ENCODE measurements around the gene AHI1. TPM values are rescaled to one million over a fixed set of nuclear protein-coding genes. Genes with fewer than 3 reads are reported as not detected.
"Not testable (repeated sequence)": the region's sequence is repeated elsewhere in the genome, so short reads cannot be mapped to it uniquely, and the experiment has no call there.

Gene AHI1
- total RNA-seq, 1 experiment from 2014 or later = 26.5 TPM

DNA sequence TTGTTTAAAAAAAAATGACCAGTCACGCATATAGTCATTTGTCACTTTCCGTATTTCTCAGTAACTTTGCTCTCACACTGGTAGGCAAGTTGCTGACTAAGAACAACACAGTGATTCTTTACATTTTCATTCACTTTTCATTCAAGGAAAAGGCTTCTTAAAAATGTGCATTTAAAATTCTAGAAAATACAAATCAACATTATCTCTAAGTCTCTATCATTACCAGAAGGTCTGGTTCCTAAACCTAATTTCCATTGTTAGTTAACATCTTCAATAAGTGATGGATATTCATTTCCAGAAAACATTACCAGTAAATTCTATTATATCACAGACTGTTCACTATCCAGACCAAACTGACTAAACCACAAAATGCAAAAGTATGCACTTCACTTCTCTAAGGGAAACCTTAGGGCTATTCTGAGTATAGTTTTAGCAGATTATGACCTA is 115.3 kb downstream of the AHI1 start:
- ChIA-PET POLR2A (interaction anchor here (0.6 to 0.7 kb wide), 2 partner anchors 200 to 683 kb away, joined by 3 read pairs; no protein-coding TSS in a partner anchor), CTCF (no interaction called here)
- Mint-ChIP-seq H3K27ac (ENCODE audit: low read depth, unreplicated experiment) (no peak overlapping the region), H3K27me3 (ENCODE audit: insufficient read depth, unreplicated experiment) (no peaks in the 10 kb centered on the region), H3K36me3 (ENCODE audit: insufficient read depth, unreplicated experiment) (no peaks in the 10 kb centered on the region), H3K4me3 (ENCODE audit: unreplicated experiment) (no peak overlapping the region), H3K9me3 (ENCODE audit: unreplicated experiment) (no peaks in the 10 kb centered on the region), H3K4me1 (ENCODE audit: insufficient read depth, unreplicated experiment) (no peaks in the 10 kb centered on the region)
- intact Hi-C loops (cut with micrococcal nuclease) = no loop called here
- BruUV-seq (replicated peaks) = no TSS peak
- DNase-seq (ENCODE audit: unreplicated experiment) = no peak
- TF ChIP-seq, protein P1, sequence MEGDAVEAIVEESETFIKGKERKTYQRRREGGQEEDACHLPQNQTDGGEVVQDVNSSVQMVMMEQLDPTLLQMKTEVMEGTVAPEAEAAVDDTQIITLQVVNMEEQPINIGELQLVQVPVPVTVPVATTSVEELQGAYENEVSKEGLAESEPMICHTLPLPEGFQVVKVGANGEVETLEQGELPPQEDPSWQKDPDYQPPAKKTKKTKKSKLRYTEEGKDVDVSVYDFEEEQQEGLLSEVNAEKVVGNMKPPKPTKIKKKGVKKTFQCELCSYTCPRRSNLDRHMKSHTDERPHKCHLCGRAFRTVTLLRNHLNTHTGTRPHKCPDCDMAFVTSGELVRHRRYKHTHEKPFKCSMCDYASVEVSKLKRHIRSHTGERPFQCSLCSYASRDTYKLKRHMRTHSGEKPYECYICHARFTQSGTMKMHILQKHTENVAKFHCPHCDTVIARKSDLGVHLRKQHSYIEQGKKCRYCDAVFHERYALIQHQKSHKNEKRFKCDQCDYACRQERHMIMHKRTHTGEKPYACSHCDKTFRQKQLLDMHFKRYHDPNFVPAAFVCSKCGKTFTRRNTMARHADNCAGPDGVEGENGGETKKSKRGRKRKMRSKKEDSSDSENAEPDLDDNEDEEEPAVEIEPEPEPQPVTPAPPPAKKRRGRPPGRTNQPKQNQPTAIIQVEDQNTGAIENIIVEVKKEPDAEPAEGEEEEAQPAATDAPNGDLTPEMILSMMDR (IDR thresholded peaks at IDR 0.05; ENCODE audit: unreplicated experiment) = no peak

DNA sequence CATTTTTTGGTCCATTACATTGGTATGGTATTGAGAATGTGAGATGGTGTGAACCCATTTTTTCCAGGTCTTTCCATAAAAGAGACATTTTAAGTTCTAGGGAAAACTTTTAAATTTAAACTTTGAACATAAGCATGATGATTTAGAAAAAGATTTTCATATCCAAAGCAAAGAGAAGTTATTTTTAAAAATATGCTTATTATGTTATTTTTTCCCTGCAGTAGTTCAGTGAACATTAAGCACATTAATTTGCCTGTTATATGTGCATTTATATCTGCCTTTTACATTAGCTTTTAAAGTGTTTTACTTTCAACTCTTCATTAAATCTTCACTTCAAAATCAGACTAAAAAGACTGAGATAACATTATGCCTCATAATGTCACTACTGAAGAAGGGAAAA is 116.7 kb downstream of the AHI1 start:
- H3K36me3 Mint-ChIP-seq (ENCODE audit: insufficient read depth, unreplicated experiment) = no peaks in the 10 kb centered on the region
- H3K4me3 Mint-ChIP-seq (ENCODE audit: unreplicated experiment) = no peak overlapping the region
- POLR2A ChIA-PET = no interaction called here
- CTCF ChIA-PET = interaction anchor here (0.9 kb wide), 1 partner anchor 17 kb away, joined by 3 read pairs; no protein-coding TSS in a partner anchor
- no peak for DNase-seq (ENCODE audit: unreplicated experiment)
- H3K27ac Mint-ChIP-seq (ENCODE audit: low read depth, unreplicated experiment) = no peak overlapping the region
- intact Hi-C loops (cut with micrococcal nuclease) = no loop called here
- no peaks in the 10 kb centered on the region for H3K4me1 Mint-ChIP-seq (ENCODE audit: insufficient read depth, unreplicated experiment)
- BruUV-seq (replicated peaks) = no TSS peak
- TF ChIP-seq, protein P1 (IDR thresholded peaks at IDR 0.05; ENCODE audit: unreplicated experiment) = no peak
- no peaks in the 10 kb centered on the region for H3K9me3 Mint-ChIP-seq (ENCODE audit: unreplicated experiment)
- H3K27me3 Mint-ChIP-seq (ENCODE audit: insufficient read depth, unreplicated experiment) = no peaks in the 10 kb centered on the region

DNA sequence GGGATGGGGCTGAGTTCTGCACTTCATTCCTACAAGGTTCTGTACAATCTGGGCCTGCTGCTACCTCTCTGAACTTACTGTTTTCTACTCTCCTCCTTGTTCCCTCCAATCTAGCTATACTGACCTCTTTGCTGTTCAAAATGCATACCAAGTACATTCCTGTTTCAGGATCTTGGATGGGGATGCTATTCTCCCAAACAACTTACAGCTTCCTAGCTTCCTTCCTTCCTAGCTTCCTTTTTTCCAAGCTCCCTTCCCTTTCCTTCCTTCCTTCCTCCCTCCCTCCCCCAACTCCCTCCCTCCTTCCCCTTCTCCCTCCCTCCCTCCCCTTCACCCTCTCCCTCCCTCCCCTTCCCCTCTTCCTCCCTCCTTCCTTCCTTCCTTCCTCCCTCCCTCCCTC is 117.9 kb downstream of the AHI1 start:
- no peaks in the 10 kb centered on the region for H3K27me3 Mint-ChIP-seq (ENCODE audit: insufficient read depth, unreplicated experiment)
- no peak overlapping the region for H3K4me3 Mint-ChIP-seq (ENCODE audit: unreplicated experiment)
- TF ChIP-seq, protein P1 (IDR thresholded peaks at IDR 0.05; ENCODE audit: unreplicated experiment) = no peak

DNA sequence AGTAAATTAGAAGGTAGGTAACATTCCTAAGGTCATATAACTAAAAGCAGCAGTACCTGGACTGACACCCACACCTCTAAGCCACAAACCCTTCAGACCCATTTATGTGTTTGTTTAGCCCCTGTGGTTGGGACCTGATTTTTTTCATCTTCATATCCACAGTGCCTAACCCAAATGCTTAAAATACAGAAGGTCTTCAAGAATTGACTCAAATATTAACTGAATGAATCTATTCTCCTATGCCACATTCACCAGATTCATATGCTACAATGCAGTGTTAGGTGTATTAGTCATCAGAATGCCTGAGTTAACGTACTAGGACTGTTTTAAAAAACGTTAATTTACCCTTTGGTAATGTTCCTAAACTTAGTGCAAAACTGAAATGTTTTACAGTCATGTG is 124.8 kb downstream of the AHI1 start:
- TF ChIP-seq, protein P1 (IDR thresholded peaks at IDR 0.05; ENCODE audit: unreplicated experiment) = no peak
- no peaks in the 10 kb centered on the region for H3K36me3 Mint-ChIP-seq (ENCODE audit: insufficient read depth, unreplicated experiment)
- H3K4me1 Mint-ChIP-seq (ENCODE audit: insufficient read depth, unreplicated experiment) = no peaks in the 10 kb centered on the region
- BruUV-seq (replicated peaks) = no TSS peak
- ChIA-PET POLR2A (no interaction called here), CTCF (no interaction called here)
- peaks cover 7% of the 10 kb centered on the region for H3K9me3 Mint-ChIP-seq (ENCODE audit: unreplicated experiment)
- intact Hi-C loops (cut with micrococcal nuclease) = no loop called here
- no peak overlapping the region for H3K4me3 Mint-ChIP-seq (ENCODE audit: unreplicated experiment)
- H3K27ac Mint-ChIP-seq (ENCODE audit: low read depth, unreplicated experiment) = no peak overlapping the region
- no peak for DNase-seq (ENCODE audit: unreplicated experiment)
- no peaks in the 10 kb centered on the region for H3K27me3 Mint-ChIP-seq (ENCODE audit: insufficient read depth, unreplicated experiment)

More for the DNA sequence above, 117.9 kb downstream of the AHI1 start:
- ChIA-PET POLR2A (no interaction called here), CTCF (interaction anchor here (0.6 kb wide), 2 partner anchors 11 to 39 kb away, joined by 3 read pairs; no protein-coding TSS in a partner anchor)
- no peak for DNase-seq (ENCODE audit: unreplicated experiment)
- no TSS peak for BruUV-seq (replicated peaks)
- H3K27ac Mint-ChIP-seq (ENCODE audit: low read depth, unreplicated experiment) = no peak overlapping the region
- intact Hi-C loops (cut with micrococcal nuclease) = no loop called here
- no peaks in the 10 kb centered on the region for H3K9me3 Mint-ChIP-seq (ENCODE audit: unreplicated experiment)
- no peaks in the 10 kb centered on the region for H3K4me1 Mint-ChIP-seq (ENCODE audit: insufficient read depth, unreplicated experiment)
- no peaks in the 10 kb centered on the region for H3K36me3 Mint-ChIP-seq (ENCODE audit: insufficient read depth, unreplicated experiment)

DNA sequence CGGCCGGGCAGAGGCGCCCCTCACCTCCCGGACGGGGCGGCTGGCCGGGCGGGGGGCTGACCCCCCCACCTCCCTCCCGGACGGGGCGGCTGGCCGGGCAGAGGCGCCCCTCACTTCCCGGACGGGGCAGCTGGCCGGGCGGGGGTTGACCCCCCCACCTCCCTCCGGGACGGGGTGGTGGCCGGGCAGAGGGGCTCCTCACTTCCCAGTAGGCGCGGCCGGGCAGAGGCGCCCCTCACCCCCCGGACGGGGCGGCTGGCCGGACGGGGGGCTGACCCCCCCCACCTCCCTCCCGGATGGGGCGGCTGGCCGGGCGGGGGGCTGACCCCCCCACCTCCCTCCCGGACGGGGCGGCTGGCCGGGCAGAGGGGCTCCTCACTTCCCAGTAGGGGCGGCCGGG is 133.9 kb downstream of the AHI1 start:
- POLR2A ChIA-PET; intact Hi-C loops (cut with micrococcal nuclease); DNase-seq (ENCODE audit: unreplicated experiment); H3K36me3 Mint-ChIP-seq (ENCODE audit: insufficient read depth, unreplicated experiment); H3K4me1 Mint-ChIP-seq (ENCODE audit: insufficient read depth, unreplicated experiment); H3K4me3 Mint-ChIP-seq (ENCODE audit: unreplicated experiment); H3K9me3 Mint-ChIP-seq (ENCODE audit: unreplicated experiment); BruUV-seq (replicated peaks); H3K27me3 Mint-ChIP-seq (ENCODE audit: insufficient read depth, unreplicated experiment); CTCF ChIA-PET; H3K27ac Mint-ChIP-seq (ENCODE audit: low read depth, unreplicated experiment): not testable (repeated sequence)
